Peyer's patch (tissue), 4 donors: ENCODE data around the gene CMPK2.

Experiments used
- CTCF ChIP-seq, 6 experiments: fragments of 450-650 bp in 4 of 6; fragments of 200-600 bp in 2 of 6; sonication (generic) in 1 of 6; IDR thresholded peaks; one replicate each; pipeline ENCODE4 v1.5.1; 2017 to 2019; ENCODE audit warnings: antibody characterized with exemption in 6 of 6, mild to moderate bottlenecking in 3 of 6, moderate library complexity in 1 of 6
- POLR2A ChIP-seq, 2 donors: fragments of 450-650 bp; IDR thresholded peaks; one replicate each; pipeline ENCODE4 v1.5.1; 2017; ENCODE audit warnings: antibody characterized with exemption in 2 of 2, mild to moderate bottlenecking in 2 of 2, moderate library complexity in 2 of 2

- no peak for TF ChIP-seq CTCF (IDR thresholded peaks at IDR 0.05)
- TF ChIP-seq POLR2A (IDR thresholded peaks at IDR 0.05): no peak
These were observed 19.8 kb upstream of the CMPK2 start for GRCh38 chr2:6885551-6885950.
